Neuron (in vitro differentiated cells): ENCODE data around the gene ATM.

Experiments used
- H2AFZ ChIP-seq: one replicate; pipeline ENCODE4 v1.6.1; 2013; ENCODE audit warnings: low read depth, mild to moderate bottlenecking, inconsistent platforms, low read length, moderate library complexity
- H3K27me3 ChIP-seq: one replicate; pipeline ENCODE4 v1.6.1; 2013; ENCODE audit warnings: low read length; ENCODE audit not compliant: insufficient read depth
- H3K36me3 ChIP-seq: one replicate; pipeline ENCODE4 v1.6.1; 2013; ENCODE audit warnings: low read length; ENCODE audit not compliant: insufficient read depth
- H3K4me1 ChIP-seq: one replicate; pipeline ENCODE4 v1.6.1; 2013; ENCODE audit warnings: low read length; ENCODE audit not compliant: insufficient read depth
- H3K4me3 ChIP-seq: 2 replicates; pipeline ENCODE4 v1.5.1; 2013; ENCODE audit warnings: mild to moderate bottlenecking, low read length, moderate library complexity
- H3K9me3 ChIP-seq: one replicate; pipeline ENCODE4 v1.6.1; 2013; ENCODE audit warnings: low read length

ATM gene

GRCh38 chr11:108322666-108323065, 99.8 kb downstream of the ATM start:
- H2AFZ ChIP-seq, result no peak overlapping the region
- H3K4me1 ChIP-seq, result peaks cover 9% of the 10 kb centered on the region
- no peak overlapping the region for H3K4me3 ChIP-seq
- peaks cover 54% of the 10 kb centered on the region for H3K36me3 ChIP-seq
- H3K27me3 ChIP-seq, result no peaks in the 10 kb centered on the region
- no peaks in the 10 kb centered on the region for H3K9me3 ChIP-seq

DNA sequence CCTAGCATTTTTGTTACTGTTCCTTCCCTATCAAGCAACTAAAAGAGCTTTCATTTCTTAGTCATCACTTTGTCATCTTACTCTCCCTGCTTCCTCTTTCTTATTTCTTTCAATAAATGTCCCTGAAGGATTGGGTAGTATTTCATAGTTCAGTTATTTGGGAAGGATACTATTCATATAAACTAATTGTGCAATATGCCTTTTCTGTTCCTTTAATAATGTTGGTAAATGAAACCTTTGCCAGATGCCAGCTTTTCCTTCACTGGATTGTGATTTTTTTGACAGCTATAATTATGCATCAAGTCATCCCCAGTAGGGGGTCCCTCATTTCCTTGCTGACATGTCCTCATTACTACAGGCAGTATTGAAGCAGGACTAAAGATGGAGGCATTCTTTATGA, 101.7 kb downstream of the ATM start:
- peaks cover 62% of the 10 kb centered on the region for H3K36me3 ChIP-seq
- no peak overlapping the region for H3K4me3 ChIP-seq
- H2AFZ ChIP-seq, result no peak overlapping the region
- H3K9me3 ChIP-seq, result no peaks in the 10 kb centered on the region
- H3K4me1 ChIP-seq, result peaks cover 9% of the 10 kb centered on the region
- no peaks in the 10 kb centered on the region for H3K27me3 ChIP-seq

DNA sequence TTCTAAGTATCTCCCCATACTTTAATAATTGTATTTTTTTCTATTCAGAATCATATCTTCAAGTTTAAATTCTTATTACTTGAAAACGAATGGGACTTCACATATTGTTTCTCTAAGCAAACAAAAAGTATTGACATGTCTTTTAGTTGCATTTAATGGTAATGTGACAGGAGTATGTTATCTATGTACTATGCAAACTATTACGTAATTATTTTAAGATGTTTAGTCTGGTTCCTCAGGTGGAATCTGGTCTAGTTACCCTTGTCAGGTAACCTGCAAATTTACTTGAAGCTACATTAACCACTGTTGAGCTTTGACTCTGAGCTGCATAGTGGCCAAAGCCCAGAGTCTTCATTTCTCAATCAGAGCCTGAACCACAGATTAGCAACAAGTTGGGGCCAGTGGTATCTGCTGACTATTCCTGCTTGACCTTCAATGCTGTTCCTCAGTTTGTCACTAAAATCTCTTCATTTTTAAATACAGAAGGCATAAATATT, 110.6 kb downstream of the ATM start:
- peaks cover 71% of the 10 kb centered on the region for H3K36me3 ChIP-seq
- H3K4me1 ChIP-seq, result no peaks in the 10 kb centered on the region
- H3K9me3 ChIP-seq, result no peaks in the 10 kb centered on the region
- no peak overlapping the region for H3K4me3 ChIP-seq
- H2AFZ ChIP-seq, result no peak overlapping the region
- H3K27me3 ChIP-seq, result no peaks in the 10 kb centered on the region

DNA sequence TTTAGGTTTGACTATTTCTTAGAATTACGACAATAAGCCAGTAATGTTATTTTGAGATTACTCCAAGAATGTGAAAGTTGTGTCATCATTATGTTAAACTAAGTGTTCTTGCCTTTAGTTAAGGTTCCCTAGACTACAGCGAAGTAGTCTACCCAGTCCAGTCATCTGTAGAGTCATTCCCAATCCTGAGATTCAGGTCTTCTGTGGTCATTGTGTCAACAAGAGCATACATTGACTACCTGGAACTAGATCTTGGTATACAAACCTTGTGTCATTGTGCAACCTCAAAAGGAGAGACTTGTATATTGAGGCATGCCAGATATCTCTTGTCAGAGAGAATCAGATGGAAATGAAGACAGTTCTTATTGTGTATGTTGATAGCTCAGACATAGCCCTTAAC, 115.9 kb downstream of the ATM start:
- Histone ChIP-seq H3K9me3 (no peaks in the 10 kb centered on the region), H3K4me1 (peaks cover 13% of the 10 kb centered on the region), H3K4me3 (no peak overlapping the region), H3K27me3 (no peaks in the 10 kb centered on the region), H2AFZ (no peak overlapping the region), H3K36me3 (peaks cover 34% of the 10 kb centered on the region)

DNA sequence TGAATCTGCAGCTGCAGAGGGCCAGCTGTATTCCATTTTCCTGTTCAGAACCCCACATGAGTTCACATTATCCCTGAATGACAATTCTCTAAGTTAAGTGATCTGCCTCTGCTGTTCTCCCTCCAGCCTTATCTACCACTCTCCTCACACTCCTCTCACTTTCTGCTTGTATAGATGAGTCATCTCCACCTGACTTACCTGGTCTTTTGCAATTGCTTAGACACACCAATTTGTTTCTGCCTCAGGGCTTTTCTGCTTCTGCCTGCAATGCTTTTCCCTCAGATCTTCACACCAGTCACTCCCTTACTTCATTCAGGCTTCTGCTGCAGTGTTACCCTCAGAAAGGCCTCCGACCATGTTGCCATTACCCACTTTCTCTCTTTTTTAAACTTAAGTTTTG, 118.1 kb downstream of the ATM start:
- Histone ChIP-seq H3K27me3 (no peaks in the 10 kb centered on the region), H3K4me1 (peaks cover 13% of the 10 kb centered on the region), H3K9me3 (no peaks in the 10 kb centered on the region), H3K4me3 (no peak overlapping the region), H3K36me3 (peaks cover 20% of the 10 kb centered on the region), H2AFZ (no peak overlapping the region)

- Histone ChIP-seq H3K4me3 (no peak overlapping the region), H3K4me1 (peaks cover 13% of the 10 kb centered on the region), H3K27me3 (no peaks in the 10 kb centered on the region), H3K9me3 (no peaks in the 10 kb centered on the region), H2AFZ (no peak overlapping the region), H3K36me3 (peaks cover 15% of the 10 kb centered on the region)
Observed at GRCh38 chr11:108341654-108342053, 118.8 kb downstream of the ATM start.

DNA sequence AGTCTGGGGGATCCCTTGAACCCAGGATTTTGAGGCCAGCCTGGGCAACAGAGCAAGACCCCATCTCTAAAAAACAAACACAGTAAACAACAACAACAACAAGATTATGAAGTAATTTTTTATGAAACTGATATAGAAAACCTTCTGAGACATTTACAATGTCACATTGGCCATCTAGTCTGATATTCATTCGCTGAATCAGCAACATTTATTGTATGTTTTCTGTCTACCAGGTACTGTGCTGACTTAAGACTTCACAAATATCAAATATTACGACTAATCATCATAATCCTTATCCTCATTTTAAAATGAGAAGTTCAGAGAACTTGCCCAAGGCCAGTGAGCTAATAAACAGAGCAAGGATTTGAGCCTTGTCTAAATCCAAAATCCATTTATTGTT, 120.8 kb downstream of the ATM start:
- no peaks in the 10 kb centered on the region for H3K27me3 ChIP-seq
- H3K9me3 ChIP-seq, result no peaks in the 10 kb centered on the region
- peaks cover 13% of the 10 kb centered on the region for H3K4me1 ChIP-seq
- peaks cover 9% of the 10 kb centered on the region for H3K36me3 ChIP-seq
- H2AFZ ChIP-seq, result no peak overlapping the region
- H3K4me3 ChIP-seq, result no peak overlapping the region

GRCh38 chr11:108345767-108346166, 122.9 kb downstream of the ATM start:
- Histone ChIP-seq H3K4me1 (no peaks in the 10 kb centered on the region), H3K27me3 (no peaks in the 10 kb centered on the region), H3K4me3 (no peak overlapping the region), H2AFZ (no peak overlapping the region), H3K9me3 (no peaks in the 10 kb centered on the region), H3K36me3 (peaks cover 20% of the 10 kb centered on the region)

- Histone ChIP-seq H3K4me1 (no peaks in the 10 kb centered on the region), H3K27me3 (no peaks in the 10 kb centered on the region), H3K4me3 (no peak overlapping the region), H2AFZ (no peak overlapping the region), H3K9me3 (no peaks in the 10 kb centered on the region), H3K36me3 (peaks cover 23% of the 10 kb centered on the region)
Observed at GRCh38 chr11:108346451-108346850, 123.6 kb downstream of the ATM start.

DNA sequence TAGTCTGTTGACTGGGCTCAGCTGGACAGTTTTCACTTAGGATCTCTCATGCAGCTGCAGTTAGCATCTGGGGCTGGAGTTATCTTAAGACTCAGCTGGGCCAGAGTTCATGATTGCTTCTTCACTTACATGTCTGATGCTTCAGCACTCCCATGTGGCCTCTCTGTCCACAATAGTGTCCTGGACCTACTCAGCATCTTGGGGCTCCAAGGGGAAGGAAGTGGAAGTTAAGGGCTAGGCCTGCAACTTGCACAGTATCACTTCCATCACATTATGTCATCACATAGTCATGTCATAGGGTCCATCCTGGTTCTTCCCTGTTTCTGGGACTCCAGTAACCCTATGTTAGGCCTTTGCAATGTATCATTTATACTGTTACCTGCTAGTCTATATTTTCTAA, 128.6 kb downstream of the ATM start:
- H3K4me3 ChIP-seq, result no peak overlapping the region
- H3K36me3 ChIP-seq, result peaks cover 56% of the 10 kb centered on the region
- no peaks in the 10 kb centered on the region for H3K4me1 ChIP-seq
- H2AFZ ChIP-seq, result no peak overlapping the region
- no peaks in the 10 kb centered on the region for H3K27me3 ChIP-seq
- H3K9me3 ChIP-seq, result peaks cover 1% of the 10 kb centered on the region

- Histone ChIP-seq H3K9me3 (no peaks in the 10 kb centered on the region), H3K36me3 (peaks cover 23% of the 10 kb centered on the region), H3K4me1 (no peaks in the 10 kb centered on the region), H2AFZ (no peak overlapping the region), H3K27me3 (no peaks in the 10 kb centered on the region), H3K4me3 (no peak overlapping the region)
Observed at GRCh38 chr11:108364159-108364558, 141.3 kb downstream of the ATM start.

DNA sequence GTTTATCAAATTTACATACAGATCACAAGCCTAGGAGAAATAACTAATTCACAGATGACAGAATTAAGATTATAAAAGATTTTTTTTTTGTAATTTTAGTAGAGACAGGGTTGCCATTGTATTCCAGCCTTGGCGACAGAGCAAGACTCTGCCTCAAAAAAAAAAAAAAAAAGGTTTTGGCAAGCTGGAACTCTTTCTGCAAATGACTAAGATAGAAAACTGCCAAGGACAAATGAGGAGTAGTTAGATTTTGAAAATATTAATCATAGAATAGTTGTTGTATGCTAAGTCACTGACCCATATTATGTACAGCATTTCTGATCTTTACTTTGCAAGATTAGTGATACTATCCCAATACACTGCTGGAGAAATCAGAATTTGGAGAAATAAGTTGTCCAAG, 145.3 kb downstream of the ATM start:
- no peaks in the 10 kb centered on the region for H3K27me3 ChIP-seq
- no peak overlapping the region for H2AFZ ChIP-seq
- no peak overlapping the region for H3K4me3 ChIP-seq

GRCh38 chr11:108369064-108369463, 146.2 kb downstream of the ATM start:
- H3K27me3 ChIP-seq, result no peaks in the 10 kb centered on the region
- H3K4me3 ChIP-seq, result no peak overlapping the region
- no peaks in the 10 kb centered on the region for H3K4me1 ChIP-seq
- H2AFZ ChIP-seq, result no peak overlapping the region
- H3K36me3 ChIP-seq, result peaks cover 25% of the 10 kb centered on the region
- peaks cover 2% of the 10 kb centered on the region for H3K9me3 ChIP-seq

More for the DNA sequence above, 145.3 kb downstream of the ATM start:
- Histone ChIP-seq H3K36me3 (peaks cover 26% of the 10 kb centered on the region), H3K9me3 (no peaks in the 10 kb centered on the region), H3K4me1 (no peaks in the 10 kb centered on the region)

GRCh38 chr11:108370315-108370714, 147.4 kb downstream of the ATM start:
- Histone ChIP-seq H3K4me3 (no peak overlapping the region), H3K4me1 (no peaks in the 10 kb centered on the region), H3K9me3 (peaks cover 2% of the 10 kb centered on the region), H3K36me3 (peaks cover 15% of the 10 kb centered on the region), H3K27me3 (no peaks in the 10 kb centered on the region), H2AFZ (no peak overlapping the region)
